ENCODE measurements around the gene DDC. TPM values are rescaled to one million over a fixed set of nuclear protein-coding genes. Genes with fewer than 3 reads are reported as not detected.
A peak's percentile ranks its signal among the peaks of the same experiment; 100 is the strongest.

The DDC gene
- polyA plus RNA-seq, 2 of the 4 experiments (the other 2 are of a cell fraction): 1.3 to 2.8 TPM

GRCh38 chr7:50598460-50599343, 33.5 kb upstream of the DDC start:
- H3K4me1 ChIP-seq: no peaks in the 10 kb centered on the region
- H3K4me2 ChIP-seq: no peak overlapping the region
- WGBS (ENCODE audit: missing lambda C conversion rate): 92% methylated on average over 18 of the region's 18 CpGs
- no peak overlapping the region for H3K27ac ChIP-seq
- no peaks in the 10 kb centered on the region for H3K9me3 ChIP-seq
- ChIA-PET POLR2A (no interaction called here), CTCF (interaction anchor here (0.6 to 2.6 kb wide), 4 partner anchors 9 to 132 kb away, joined by 3 to 10 read pairs (median 4); no protein-coding TSS in a partner anchor)
- no peak overlapping the region for H3K4me3 ChIP-seq
- no peak for TF ChIP-seq NFE2L2 (conservative IDR thresholded peaks at IDR 0.05; ENCODE audit: low read length)
- no peak for TF ChIP-seq RFX5 (IDR thresholded peaks at IDR 0.05)
- TF ChIP-seq, protein P1, sequence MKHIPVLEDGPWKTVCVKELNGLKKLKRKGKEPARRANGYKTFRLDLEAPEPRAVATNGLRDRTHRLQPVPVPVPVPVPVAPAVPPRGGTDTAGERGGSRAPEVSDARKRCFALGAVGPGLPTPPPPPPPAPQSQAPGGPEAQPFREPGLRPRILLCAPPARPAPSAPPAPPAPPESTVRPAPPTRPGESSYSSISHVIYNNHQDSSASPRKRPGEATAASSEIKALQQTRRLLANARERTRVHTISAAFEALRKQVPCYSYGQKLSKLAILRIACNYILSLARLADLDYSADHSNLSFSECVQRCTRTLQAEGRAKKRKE (CRISPR knock-in tag; IDR thresholded peaks at IDR 0.05; ENCODE audit: low read depth): no peak
- no peak for TF ChIP-seq CEBPB (IDR thresholded peaks at IDR 0.05)
- TF ChIP-seq HOXA7 (CRISPR knock-in tag; IDR thresholded peaks at IDR 0.05): no peak
- TF ChIP-seq BHLHE40 (IDR thresholded peaks at IDR 0.05; ENCODE audit: low read depth, low read length): no peak
- no peak for TF ChIP-seq JUN (IDR thresholded peaks at IDR 0.05)
- TF ChIP-seq ESRRA (IDR thresholded peaks at IDR 0.05; ENCODE audit: borderline replicate concordance, low read length): no peak
- TF ChIP-seq, protein P2, sequence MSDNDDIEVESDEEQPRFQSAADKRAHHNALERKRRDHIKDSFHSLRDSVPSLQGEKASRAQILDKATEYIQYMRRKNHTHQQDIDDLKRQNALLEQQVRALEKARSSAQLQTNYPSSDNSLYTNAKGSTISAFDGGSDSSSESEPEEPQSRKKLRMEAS (IDR thresholded peaks at IDR 0.05): no peak
- TF ChIP-seq, protein P3, sequence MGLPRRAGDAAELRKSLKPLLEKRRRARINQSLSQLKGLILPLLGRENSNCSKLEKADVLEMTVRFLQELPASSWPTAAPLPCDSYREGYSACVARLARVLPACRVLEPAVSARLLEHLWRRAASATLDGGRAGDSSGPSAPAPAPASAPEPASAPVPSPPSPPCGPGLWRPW (IDR thresholded peaks at IDR 0.05): no peak
- no peak for TF ChIP-seq EP300 (IDR thresholded peaks at IDR 0.05)
- no peak for TF ChIP-seq TFCP2L1 (CRISPR knock-in tag; IDR thresholded peaks at IDR 0.05)
- no peak for TF ChIP-seq MAFK (IDR thresholded peaks at IDR 0.05; ENCODE audit: partially characterized antibody)
- no peak for TF ChIP-seq SMC3 (IDR thresholded peaks at IDR 0.05)
- no peak for DNase-seq (ENCODE audit: low read depth in 1 of 2, low spot score in 1 of 2)
- ATAC-seq: no peak
- no peak for FAIRE-seq

DNA sequence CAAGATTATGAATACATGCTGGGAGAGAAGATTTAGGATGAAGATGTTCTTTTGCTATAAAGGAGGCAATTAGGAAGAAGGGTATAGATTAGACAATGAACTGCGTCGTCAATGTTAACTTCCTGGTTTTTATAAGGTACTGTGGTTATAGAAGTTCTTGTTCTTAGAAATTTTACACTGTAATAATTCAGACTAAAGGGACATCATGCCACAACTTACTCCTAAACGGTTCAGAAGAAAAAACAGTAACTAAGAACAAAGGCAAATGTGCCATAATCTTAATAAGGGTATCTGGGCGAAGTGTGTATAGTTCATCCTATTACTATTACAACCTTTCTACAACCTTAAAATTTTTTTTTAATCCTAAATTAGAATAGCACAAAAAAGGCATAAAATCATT, 31.3 kb upstream of the DDC start:
- TF ChIP-seq HMGXB4 (CRISPR knock-in tag; IDR thresholded peaks at IDR 0.05; ENCODE audit: borderline replicate concordance): no peak
- DNase-seq (ENCODE audit: low read depth in 1 of 2, low spot score in 1 of 2) (no peak), ATAC-seq (no peak), FAIRE-seq (no peak)
- Histone ChIP-seq H3K4me2 (no peak overlapping the region), H3K27ac (no peak overlapping the region), H3K4me1 (no peaks in the 10 kb centered on the region), H3K4me3 (no peak overlapping the region), H3K9me3 (no peaks in the 10 kb centered on the region)
- POLR2A ChIA-PET: no interaction called here
- WGBS (ENCODE audit: missing lambda C conversion rate): 80% methylated on average over 4 of the region's 4 CpGs
- CTCF ChIA-PET: interaction anchor here (1.0 to 2.1 kb wide), 6 partner anchors 10 to 179 kb away, joined by 3 to 5 read pairs (median 3); no protein-coding TSS in a partner anchor

DNA sequence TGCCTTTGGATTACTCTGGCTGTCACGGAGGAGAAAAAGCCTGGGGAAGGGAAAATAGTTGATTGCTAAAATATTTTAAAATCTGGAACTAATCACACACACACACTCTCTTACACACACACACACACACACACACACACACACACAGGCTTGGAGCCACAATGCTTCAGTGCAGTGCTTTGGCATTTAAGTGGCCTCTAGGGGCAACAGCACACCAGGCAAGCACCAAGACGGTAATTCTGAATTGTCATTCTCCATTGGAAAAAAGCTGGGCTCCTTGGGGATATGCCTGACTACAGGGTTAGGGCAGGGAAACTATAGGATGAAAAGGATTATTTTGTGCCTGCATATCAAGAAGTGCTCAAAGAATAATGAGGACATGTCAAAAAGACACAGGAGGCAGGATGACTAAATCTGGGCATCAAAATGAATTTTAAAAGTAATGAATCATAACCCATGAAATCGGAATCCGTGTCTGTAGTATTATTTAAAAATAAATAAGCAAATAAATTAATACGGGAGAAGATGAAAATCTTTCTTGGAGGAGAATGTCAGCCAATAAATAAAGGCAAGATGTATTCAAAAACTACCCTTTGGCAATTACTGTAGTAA, 30.4 kb upstream of the DDC start:
- Histone ChIP-seq H3K4me1 (no peaks in the 10 kb centered on the region), H3K27ac (no peak overlapping the region), H3K4me2 (no peak overlapping the region), H3K4me3 (no peak overlapping the region), H3K9me3 (no peaks in the 10 kb centered on the region)
- CTCF ChIA-PET: interaction anchor here (0.6 to 1.7 kb wide), 9 partner anchors 9 to 567 kb away, joined by 3 to 7 read pairs (median 4); no protein-coding TSS in a partner anchor
- no peak for TF ChIP-seq KDM5A (IDR thresholded peaks at IDR 0.05)
- peak; percentile 34 to 57; a peak in 4 of 5 replicates for TF ChIP-seq RAD21 (conservative IDR thresholded peaks at IDR 0.05 in 1 of 2, IDR thresholded peaks at IDR 0.05 in 1 of 2)
- TF ChIP-seq, protein P4, sequence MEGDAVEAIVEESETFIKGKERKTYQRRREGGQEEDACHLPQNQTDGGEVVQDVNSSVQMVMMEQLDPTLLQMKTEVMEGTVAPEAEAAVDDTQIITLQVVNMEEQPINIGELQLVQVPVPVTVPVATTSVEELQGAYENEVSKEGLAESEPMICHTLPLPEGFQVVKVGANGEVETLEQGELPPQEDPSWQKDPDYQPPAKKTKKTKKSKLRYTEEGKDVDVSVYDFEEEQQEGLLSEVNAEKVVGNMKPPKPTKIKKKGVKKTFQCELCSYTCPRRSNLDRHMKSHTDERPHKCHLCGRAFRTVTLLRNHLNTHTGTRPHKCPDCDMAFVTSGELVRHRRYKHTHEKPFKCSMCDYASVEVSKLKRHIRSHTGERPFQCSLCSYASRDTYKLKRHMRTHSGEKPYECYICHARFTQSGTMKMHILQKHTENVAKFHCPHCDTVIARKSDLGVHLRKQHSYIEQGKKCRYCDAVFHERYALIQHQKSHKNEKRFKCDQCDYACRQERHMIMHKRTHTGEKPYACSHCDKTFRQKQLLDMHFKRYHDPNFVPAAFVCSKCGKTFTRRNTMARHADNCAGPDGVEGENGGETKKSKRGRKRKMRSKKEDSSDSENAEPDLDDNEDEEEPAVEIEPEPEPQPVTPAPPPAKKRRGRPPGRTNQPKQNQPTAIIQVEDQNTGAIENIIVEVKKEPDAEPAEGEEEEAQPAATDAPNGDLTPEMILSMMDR (IDR thresholded peaks at IDR 0.05): peak; percentile 38
- no peak for TF ChIP-seq EHF (CRISPR knock-in tag; IDR thresholded peaks at IDR 0.05)
- POLR2A ChIA-PET: no interaction called here
- 87% methylated on average over 5 of the region's 5 CpGs for WGBS (ENCODE audit: missing lambda C conversion rate)
- DNase-seq (ENCODE audit: low read depth in 1 of 2, low spot score in 1 of 2) (peak in 1 of 2 experiments; percentile 78), FAIRE-seq (no peak), ATAC-seq (peak; percentile 66 to 86; a peak in 5 of 6 replicates)
